ENCODE results near the gene PROSER2.

PROSER2 gene

GRCh38 chr10:11885437-11886137 is 62.4 kb downstream of the PROSER2 start:
- Histone ChIP-seq H3K9ac (ENCODE audit: low read length) (no peak overlapping the region), H3K79me2 (ENCODE audit: low read length) (no peaks in the 10 kb centered on the region), H3K27me3 (replicated peaks; ENCODE audit: insufficient read depth, low read length) (no peaks in the 10 kb centered on the region), H3K4me2 (ENCODE audit: low read depth, low read length) (no peak overlapping the region), H3K4me1 (ENCODE audit: low read length) (no peaks in the 10 kb centered on the region), H2AFZ (ENCODE audit: low read length) (no peak overlapping the region), H3K27ac (ENCODE audit: low read length) (no peak overlapping the region), H3K9me2 (replicated peaks; ENCODE audit: insufficient read depth, low read length) (no peaks in the 10 kb centered on the region), H4K20me1 (ENCODE audit: insufficient read depth, low read length) (no peaks in the 10 kb centered on the region), H3K36me3 (replicated peaks; ENCODE audit: insufficient read depth, low read length) (no peaks in the 10 kb centered on the region), H3F3A (ENCODE audit: insufficient read depth, low read length) (no peaks in the 10 kb centered on the region), H3K9me3 (replicated peaks; ENCODE audit: insufficient read depth, low read length) (no peaks in the 10 kb centered on the region), H3K4me3 (ENCODE audit: low read length) (no peak overlapping the region)
- no peak for DNase-seq
- no peak for TF ChIP-seq CTCF (IDR thresholded peaks at IDR 0.05; ENCODE audit: low read length)
- no peak for TF ChIP-seq EZH2 (optimal IDR thresholded peaks at IDR 0.05; ENCODE audit: low read depth, low read length)
- TF ChIP-seq EZH2phosphoT487 (IDR thresholded peaks at IDR 0.05; ENCODE audit: low read length) = no peak

GRCh38 chr10:11886138-11886474 is 63.0 kb downstream of the PROSER2 start:
- H3K4me2 ChIP-seq (ENCODE audit: low read depth, low read length) = no peak overlapping the region
- no peaks in the 10 kb centered on the region for H3K36me3 ChIP-seq (replicated peaks; ENCODE audit: insufficient read depth, low read length)
- H3K27me3 ChIP-seq (replicated peaks; ENCODE audit: insufficient read depth, low read length) = no peaks in the 10 kb centered on the region
- no peaks in the 10 kb centered on the region for H3K4me1 ChIP-seq (ENCODE audit: low read length)
- no peak overlapping the region for H3K4me3 ChIP-seq (ENCODE audit: low read length)
- H3K9me3 ChIP-seq (replicated peaks; ENCODE audit: insufficient read depth, low read length) = no peaks in the 10 kb centered on the region
- H3K27ac ChIP-seq (ENCODE audit: low read length) = no peak overlapping the region
- no peaks in the 10 kb centered on the region for H3F3A ChIP-seq (ENCODE audit: insufficient read depth, low read length)
- TF ChIP-seq CTCF (IDR thresholded peaks at IDR 0.05; ENCODE audit: low read length) = no peak
- no peak for TF ChIP-seq EZH2phosphoT487 (IDR thresholded peaks at IDR 0.05; ENCODE audit: low read length)
- H3K9me2 ChIP-seq (replicated peaks; ENCODE audit: insufficient read depth, low read length) = no peaks in the 10 kb centered on the region
- no peaks in the 10 kb centered on the region for H3K79me2 ChIP-seq (ENCODE audit: low read length)
- no peak overlapping the region for H2AFZ ChIP-seq (ENCODE audit: low read length)
- no peaks in the 10 kb centered on the region for H4K20me1 ChIP-seq (ENCODE audit: insufficient read depth, low read length)
- no peak overlapping the region for H3K9ac ChIP-seq (ENCODE audit: low read length)
- DNase-seq = no peak

- H3K9me3 ChIP-seq (replicated peaks; ENCODE audit: insufficient read depth, low read length) = no peaks in the 10 kb centered on the region
- H3K79me2 ChIP-seq (ENCODE audit: low read length) = no peaks in the 10 kb centered on the region
- no peaks in the 10 kb centered on the region for H3F3A ChIP-seq (ENCODE audit: insufficient read depth, low read length)
- no peak overlapping the region for H3K4me3 ChIP-seq (ENCODE audit: low read length)
- no peak for TF ChIP-seq EZH2 (optimal IDR thresholded peaks at IDR 0.05; ENCODE audit: low read depth, low read length)
- no peak for TF ChIP-seq EZH2phosphoT487 (IDR thresholded peaks at IDR 0.05; ENCODE audit: low read length)
- TF ChIP-seq CTCF (IDR thresholded peaks at IDR 0.05; ENCODE audit: low read length) = no peak
- no peaks in the 10 kb centered on the region for H4K20me1 ChIP-seq (ENCODE audit: insufficient read depth, low read length)
- H3K4me2 ChIP-seq (ENCODE audit: low read depth, low read length) = no peak overlapping the region
- no peaks in the 10 kb centered on the region for H3K27me3 ChIP-seq (replicated peaks; ENCODE audit: insufficient read depth, low read length)
- H3K27ac ChIP-seq (ENCODE audit: low read length) = no peak overlapping the region
- no peaks in the 10 kb centered on the region for H3K9me2 ChIP-seq (replicated peaks; ENCODE audit: insufficient read depth, low read length)
- H3K9ac ChIP-seq (ENCODE audit: low read length) = no peak overlapping the region
- H3K4me1 ChIP-seq (ENCODE audit: low read length) = no peaks in the 10 kb centered on the region
- no peaks in the 10 kb centered on the region for H3K36me3 ChIP-seq (replicated peaks; ENCODE audit: insufficient read depth, low read length)
- DNase-seq = no peak
- no peak overlapping the region for H2AFZ ChIP-seq (ENCODE audit: low read length)
Observed at GRCh38 chr10:11886851-11887250, 63.7 kb downstream of the PROSER2 start.

Data from MM.1S (cell line).